ENCODE data around the gene STARD13. TPM values are rescaled to one million over a fixed set of nuclear protein-coding genes. Genes with fewer than 3 reads are reported as not detected.

The STARD13 gene
- total RNA-seq, 1 experiment from 2014 or later, result 2.3 TPM

- peak; percentile 55 for DNase-seq (ENCODE audit: low spot score)
Observed at GRCh38 chr13:33150126-33150525, 135.4 kb downstream of the STARD13 start.

GRCh38 chr13:33147832-33148231 lies 137.7 kb downstream of the STARD13 start:
- no peak for DNase-seq (ENCODE audit: low spot score)

- DNase-seq (ENCODE audit: low spot score), result no peak
Observed at GRCh38 chr13:33146843-33147611, 138.5 kb downstream of the STARD13 start.

- DNase-seq (ENCODE audit: low spot score), result no peak
Observed at GRCh38 chr13:33145667-33146066, 139.9 kb downstream of the STARD13 start.

GRCh38 chr13:33144358-33144784 lies 141.2 kb downstream of the STARD13 start:
- no peak for DNase-seq (ENCODE audit: low spot score)

GRCh38 chr13:33139780-33140535 lies 145.6 kb downstream of the STARD13 start:
- DNase-seq (ENCODE audit: low spot score), result no peak

GRCh38 chr13:33139184-33139583 lies 146.4 kb downstream of the STARD13 start:
- no peak for DNase-seq (ENCODE audit: low spot score)

GRCh38 chr13:33138441-33138840 lies 147.1 kb downstream of the STARD13 start:
- DNase-seq (ENCODE audit: low spot score), result no peak

- no peak for DNase-seq (ENCODE audit: low spot score)
Observed at GRCh38 chr13:33137721-33138120, 147.8 kb downstream of the STARD13 start.

- no peak for DNase-seq (ENCODE audit: low spot score)
Observed at GRCh38 chr13:33135097-33135496, 150.5 kb downstream of the STARD13 start.

GRCh38 chr13:33134213-33134612 lies 151.3 kb downstream of the STARD13 start:
- DNase-seq (ENCODE audit: low spot score), result no peak

- DNase-seq (ENCODE audit: low spot score), result no peak
Observed at GRCh38 chr13:33132644-33133440, 152.7 kb downstream of the STARD13 start.

GRCh38 chr13:33129886-33130285 lies 155.7 kb downstream of the STARD13 start:
- DNase-seq (ENCODE audit: low spot score), result no peak

GRCh38 chr13:33129094-33129832 lies 156.3 kb downstream of the STARD13 start:
- DNase-seq (ENCODE audit: low spot score), result no peak

- DNase-seq (ENCODE audit: low spot score), result no peak
Observed at GRCh38 chr13:33128134-33128533, 157.4 kb downstream of the STARD13 start.

GRCh38 chr13:33127009-33127551 lies 158.5 kb downstream of the STARD13 start:
- DNase-seq (ENCODE audit: low spot score), result no peak

GRCh38 chr13:33125821-33126570 lies 159.6 kb downstream of the STARD13 start:
- peak; percentile 74 for DNase-seq (ENCODE audit: low spot score)

- peak; percentile 7 for DNase-seq (ENCODE audit: low spot score)
Observed at GRCh38 chr13:33123066-33123859, 162.3 kb downstream of the STARD13 start.

GRCh38 chr13:33119856-33120543 lies 165.6 kb downstream of the STARD13 start:
- no peak for DNase-seq (ENCODE audit: low spot score)
